ENCODE measurements around the gene STK33. TPM values are rescaled to one million over a fixed set of nuclear protein-coding genes. Genes with fewer than 3 reads are reported as not detected.

The STK33 gene
- total and polyA plus RNA-seq, 2 donors (not counting 3 experiments of a cell fraction or from before 2014, with no cell fraction given): 0.63 to 3.4 TPM

DNA sequence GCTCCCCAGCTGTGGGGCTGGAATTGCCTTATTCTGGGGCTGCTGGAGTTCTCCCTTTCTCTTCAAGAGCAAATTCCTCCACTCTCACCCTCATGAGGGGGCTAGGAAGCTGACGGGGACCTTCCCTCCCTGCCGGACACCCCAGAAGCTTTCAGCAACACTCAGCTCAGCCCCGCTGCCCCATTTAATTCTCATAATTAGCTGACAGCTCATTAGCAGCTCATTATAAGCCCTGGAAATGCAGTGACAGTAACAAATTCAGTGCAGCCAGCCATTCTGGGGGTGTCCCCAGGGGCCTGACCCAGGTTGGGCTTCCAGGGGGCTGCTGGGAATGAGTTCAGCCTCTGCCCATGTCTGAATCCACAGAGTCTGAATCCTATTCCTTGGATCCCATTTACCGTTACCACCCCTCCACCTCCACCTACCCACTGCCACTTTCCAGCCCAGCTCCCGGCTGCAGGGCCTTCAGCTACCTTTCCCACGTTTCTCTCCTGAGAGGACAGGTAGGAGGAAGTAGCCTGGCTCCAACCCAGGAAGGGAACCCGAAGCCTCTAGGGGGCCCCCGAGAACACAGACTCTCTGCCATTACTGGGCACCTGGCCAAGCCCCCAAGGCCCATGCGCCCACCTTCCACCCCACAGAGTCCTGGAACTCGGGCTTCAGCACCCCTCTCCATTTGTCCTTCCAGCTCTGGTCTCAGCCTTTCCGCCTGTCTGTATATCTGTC, 228.6 kb downstream of the STK33 start:
- H3K4me1 ChIP-seq (ENCODE audit: control insufficient read depth, extremely low read depth, insufficient read depth, low read length): no peaks in the 10 kb centered on the region
- ChIA-PET POLR2A (no interaction called here), CTCF (no interaction called here)
- TF ChIP-seq FOS (IDR thresholded peaks at IDR 0.05; ENCODE audit: borderline replicate concordance, insufficient read depth, low read length): no peak
- TF ChIP-seq POLR2AphosphoS5 (IDR thresholded peaks at IDR 0.05; ENCODE audit: insufficient read depth, low read depth, low read length): no peak
- no peak for TF ChIP-seq MYC (IDR thresholded peaks at IDR 0.05; ENCODE audit: low read depth, low read length)
- TF ChIP-seq POLR2A (IDR thresholded peaks at IDR 0.05; ENCODE audit: low read depth, low read length): no peak
- TF ChIP-seq GATA2 (IDR thresholded peaks at IDR 0.05; ENCODE audit: insufficient read depth, insufficient read length, low read depth, low read length): no peak
- TF ChIP-seq JUN (IDR thresholded peaks at IDR 0.05; ENCODE audit: borderline replicate concordance, insufficient read depth, insufficient read length, low read depth): no peak
- TF ChIP-seq, protein P1, sequence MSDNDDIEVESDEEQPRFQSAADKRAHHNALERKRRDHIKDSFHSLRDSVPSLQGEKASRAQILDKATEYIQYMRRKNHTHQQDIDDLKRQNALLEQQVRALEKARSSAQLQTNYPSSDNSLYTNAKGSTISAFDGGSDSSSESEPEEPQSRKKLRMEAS (IDR thresholded peaks at IDR 0.05; ENCODE audit: insufficient read depth, insufficient read length): no peak
- no peak for TF ChIP-seq EZH2 (IDR thresholded peaks at IDR 0.05; ENCODE audit: borderline replicate concordance, low read depth, low read length, severe bottlenecking)
- TF ChIP-seq CTCF (IDR thresholded peaks at IDR 0.05; ENCODE audit: extremely low read depth in 1 of 2, insufficient read depth in 1 of 2, low read depth in 1 of 2, low read length in 2 of 2): no peak
- no peaks in the 10 kb centered on the region for H3K79me2 ChIP-seq (ENCODE audit: control insufficient read depth, insufficient read depth, low read length)
- DNase-seq (ENCODE audit: low read depth, low spot score) (no peak), FAIRE-seq (no peak)
- H3K4me2 ChIP-seq (ENCODE audit: insufficient read depth, low read length): no peak overlapping the region
- H3K36me3 ChIP-seq (ENCODE audit: control insufficient read depth in 2 of 2, extremely low read depth in 1 of 2, insufficient read depth in 2 of 2, low read length in 2 of 2): no peaks in the 10 kb centered on the region
- H4K20me1 ChIP-seq (replicated peaks; ENCODE audit: control insufficient read depth, extremely low read depth, insufficient read depth, low read length): no peaks in the 10 kb centered on the region
- BruUV-seq (replicated peaks): no TSS peak
- H3K9me3 ChIP-seq (replicated peaks; ENCODE audit: control insufficient read depth, insufficient read depth, low read length): no peaks in the 10 kb centered on the region
- H3K9me1 ChIP-seq (replicated peaks; ENCODE audit: control insufficient read depth, extremely low read depth, insufficient read depth, low read length): no peaks in the 10 kb centered on the region
- no peaks in the 10 kb centered on the region for H3K27me3 ChIP-seq (ENCODE audit: control insufficient read depth in 2 of 2, insufficient read depth in 2 of 2, low read length in 2 of 2)
- H3K9ac ChIP-seq (replicated peaks; ENCODE audit: extremely low read depth, insufficient read depth, low read length): no peak overlapping the region
- intact Hi-C loops (cut with micrococcal nuclease): no loop called here
- dilution Hi-C loops (cut with MboI; ENCODE audit: extremely low pct_ligation_motif_present, low sequenced_read_pairs): no loop called here
- no peak overlapping the region for H3K4me3 ChIP-seq (replicated peaks in 1 of 3; ENCODE audit: insufficient read depth in 1 of 3, low read depth in 1 of 3, low read length in 3 of 3)
- no peak overlapping the region for H3K27ac ChIP-seq (ENCODE audit: insufficient read depth, low read depth, low read length)
- H2AFZ ChIP-seq (ENCODE audit: low read depth, low read length): no peak overlapping the region
